DND-41 (cell line): ENCODE results near the gene KIF1A.

ENCODE experiments used
- ATAC-seq: fragments of 200-7000 bp; cut with Tn5 transposase; 3 replicates; pipeline ENCODE4 v1.9.1; 2021; ENCODE audit warnings: low read depth; ENCODE audit not compliant: insufficient read depth
- DNase-seq: peaks from one replicate; pipeline ENCODE4 v3.0.0-alpha.2; 2020
- H2AFZ ChIP-seq: 2 replicates; pipeline ENCODE4 v1.6.0; 2012; ENCODE audit warnings: low read depth, low read length
- H3K27ac ChIP-seq: 2 replicates; pipeline ENCODE4 v1.5.1; 2012; ENCODE audit warnings: low read length, inconsistent platforms
- H3K27me3 ChIP-seq: fragments of 200-600 bp; sonication (generic); 2 replicates; pipeline ENCODE4 v1.6.0; 2012; ENCODE audit warnings: low read length, mild to moderate bottlenecking, inconsistent platforms; ENCODE audit not compliant: insufficient read depth, poor library complexity
- H3K36me3 ChIP-seq: 2 replicates; pipeline ENCODE4 v1.5.1; 2012; ENCODE audit warnings: low read length, inconsistent platforms; ENCODE audit not compliant: insufficient read depth
- H3K4me1 ChIP-seq: 2 replicates; pipeline ENCODE4 v1.5.1; 2012; ENCODE audit warnings: mild to moderate bottlenecking, low read length; ENCODE audit not compliant: insufficient read depth
- H3K4me2 ChIP-seq: 2 replicates; pipeline ENCODE4 v1.6.0; 2012; ENCODE audit warnings: mild to moderate bottlenecking, moderate library complexity, low read length, inconsistent platforms; ENCODE audit not compliant: insufficient read depth
- H3K4me3 ChIP-seq, 2 experiments: fragments of 200-600 bp in 1 of 2; shearing (Covaris generic) in 1 of 2; 2 replicates each; pipeline ENCODE4 v1.5.1; 2012 to 2016; ENCODE audit warnings: inconsistent platforms in 2 of 2, low read length in 2 of 2, mild to moderate bottlenecking in 2 of 2, low read depth in 1 of 2, moderate library complexity in 1 of 2
- H3K79me2 ChIP-seq: 2 replicates; pipeline ENCODE4 v1.6.0; 2012; ENCODE audit warnings: low read length, inconsistent platforms; ENCODE audit not compliant: insufficient read depth
- H3K9ac ChIP-seq: 2 replicates; pipeline ENCODE4 v1.6.0; 2012; ENCODE audit warnings: low read depth, mild to moderate bottlenecking, inconsistent platforms, low read length, moderate library complexity
- H3K9me3 ChIP-seq: 2 replicates; pipeline ENCODE4 v1.5.1; 2012; ENCODE audit warnings: low read length, moderate library complexity, mild to moderate bottlenecking, inconsistent platforms; ENCODE audit not compliant: insufficient read depth, severe bottlenecking
- H4K20me1 ChIP-seq: 2 replicates; pipeline ENCODE4 v1.6.0; 2012; ENCODE audit warnings: low read length; ENCODE audit not compliant: insufficient read depth
- EZH2 ChIP-seq: IDR thresholded peaks from 3 replicates; pipeline ENCODE4 v1.6.1; 2012; ENCODE audit warnings: borderline replicate concordance, low read depth, mild to moderate bottlenecking, moderate library complexity, low read length, inconsistent platforms; ENCODE audit not compliant: severe bottlenecking
- TF ChIP-seq, protein P1 (sequence below): IDR thresholded peaks from 2 replicates; pipeline ENCODE4 v1.5.1; 2012; ENCODE audit warnings: borderline replicate concordance, low read length, moderate library complexity, mild to moderate bottlenecking; ENCODE audit not compliant: poor library complexity, severe bottlenecking; ENCODE audit errors: extremely low read depth

The KIF1A gene

GRCh38 chr2:240832921-240833494 is 13.0 kb upstream of the KIF1A start:
- ATAC-seq: no peak
- Histone ChIP-seq H3K27ac (no peak overlapping the region), H3K36me3 (no peaks in the 10 kb centered on the region), H2AFZ (no peak overlapping the region), H3K79me2 (no peaks in the 10 kb centered on the region), H4K20me1 (no peaks in the 10 kb centered on the region; the same call in 1 of the 2 replicates), H3K27me3 (peaks cover 4% of the 10 kb centered on the region), H3K9ac (no peak overlapping the region), H3K4me3 (no peak overlapping the region), H3K4me1 (no peaks in the 10 kb centered on the region), H3K4me2 (no peak overlapping the region), H3K9me3 (no peaks in the 10 kb centered on the region)
- DNase-seq: no peak
- TF ChIP-seq EZH2: no peak
- TF ChIP-seq, protein P1, sequence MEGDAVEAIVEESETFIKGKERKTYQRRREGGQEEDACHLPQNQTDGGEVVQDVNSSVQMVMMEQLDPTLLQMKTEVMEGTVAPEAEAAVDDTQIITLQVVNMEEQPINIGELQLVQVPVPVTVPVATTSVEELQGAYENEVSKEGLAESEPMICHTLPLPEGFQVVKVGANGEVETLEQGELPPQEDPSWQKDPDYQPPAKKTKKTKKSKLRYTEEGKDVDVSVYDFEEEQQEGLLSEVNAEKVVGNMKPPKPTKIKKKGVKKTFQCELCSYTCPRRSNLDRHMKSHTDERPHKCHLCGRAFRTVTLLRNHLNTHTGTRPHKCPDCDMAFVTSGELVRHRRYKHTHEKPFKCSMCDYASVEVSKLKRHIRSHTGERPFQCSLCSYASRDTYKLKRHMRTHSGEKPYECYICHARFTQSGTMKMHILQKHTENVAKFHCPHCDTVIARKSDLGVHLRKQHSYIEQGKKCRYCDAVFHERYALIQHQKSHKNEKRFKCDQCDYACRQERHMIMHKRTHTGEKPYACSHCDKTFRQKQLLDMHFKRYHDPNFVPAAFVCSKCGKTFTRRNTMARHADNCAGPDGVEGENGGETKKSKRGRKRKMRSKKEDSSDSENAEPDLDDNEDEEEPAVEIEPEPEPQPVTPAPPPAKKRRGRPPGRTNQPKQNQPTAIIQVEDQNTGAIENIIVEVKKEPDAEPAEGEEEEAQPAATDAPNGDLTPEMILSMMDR: no peak

- Histone ChIP-seq H3K9me3 (no peaks in the 10 kb centered on the region), H3K27me3 (no peaks in the 10 kb centered on the region), H2AFZ (no peak overlapping the region), H3K27ac (no peak overlapping the region), H3K4me1 (no peaks in the 10 kb centered on the region), H3K4me2 (no peak overlapping the region), H3K36me3 (no peaks in the 10 kb centered on the region), H4K20me1 (no peaks in the 10 kb centered on the region; the same call in 1 of the 2 replicates), H3K79me2 (no peaks in the 10 kb centered on the region), H3K9ac (no peak overlapping the region), H3K4me3 (no peak overlapping the region)
- DNase-seq (peak; percentile 12), ATAC-seq (no peak)
- TF ChIP-seq EZH2: no peak
- TF ChIP-seq, protein P1: no peak
Observed at GRCh38 chr2:240832205-240832727, 12.2 kb upstream of the KIF1A start.

DNA sequence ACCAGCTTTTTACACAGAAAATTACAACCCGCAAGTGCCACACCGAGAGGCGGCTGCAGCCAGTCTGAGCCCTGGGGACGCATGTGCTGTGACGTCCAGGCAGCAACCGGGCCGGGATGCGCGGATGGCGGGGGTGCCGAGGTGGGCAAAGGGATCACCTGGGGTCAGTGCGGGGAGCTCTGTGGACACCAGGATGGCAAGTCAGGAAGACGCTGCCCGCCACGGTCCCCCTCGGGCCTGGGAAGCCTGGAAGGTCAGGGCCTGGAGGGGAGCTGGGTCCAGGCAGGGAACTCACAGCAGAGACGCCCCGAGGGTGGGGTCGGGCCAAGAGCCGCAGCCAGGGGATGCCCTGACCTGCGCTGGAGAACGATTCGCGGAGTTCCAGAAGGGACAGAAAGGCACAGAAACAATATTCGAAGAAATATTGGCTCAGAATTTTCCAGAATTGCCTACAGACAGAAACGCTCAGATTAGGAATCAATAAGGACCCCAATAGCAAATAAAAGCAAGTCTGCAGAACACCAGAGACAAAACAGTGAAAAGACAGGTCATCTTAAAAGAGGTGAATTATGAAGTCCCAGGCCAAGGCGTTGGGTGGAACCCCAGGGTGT is 11.7 kb upstream of the KIF1A start:
- H4K20me1 ChIP-seq: no peaks in the 10 kb centered on the region
- no peak for DNase-seq
- no peak overlapping the region for H2AFZ ChIP-seq
- no peaks in the 10 kb centered on the region for H3K36me3 ChIP-seq
- no peaks in the 10 kb centered on the region for H3K27me3 ChIP-seq
- no peaks in the 10 kb centered on the region for H3K79me2 ChIP-seq
- TF ChIP-seq EZH2: no peak
- TF ChIP-seq, protein P1: no peak
- no peak overlapping the region for H3K4me2 ChIP-seq
- no peaks in the 10 kb centered on the region for H3K9me3 ChIP-seq
- no peak overlapping the region for H3K9ac ChIP-seq
- no peak for ATAC-seq
- H3K4me1 ChIP-seq: no peaks in the 10 kb centered on the region
- H3K4me3 ChIP-seq: no peak overlapping the region
- H3K27ac ChIP-seq: no peak overlapping the region

- H3K79me2 ChIP-seq: no peaks in the 10 kb centered on the region
- no peak overlapping the region for H2AFZ ChIP-seq
- no peaks in the 10 kb centered on the region for H3K36me3 ChIP-seq
- H3K4me2 ChIP-seq: no peak overlapping the region
- H3K9ac ChIP-seq: no peak overlapping the region
- H3K27me3 ChIP-seq: peaks cover 3% of the 10 kb centered on the region
- H4K20me1 ChIP-seq: no peaks in the 10 kb centered on the region
- DNase-seq (no peak), ATAC-seq (no peak)
- H3K4me3 ChIP-seq: no peak overlapping the region
- H3K4me1 ChIP-seq: no peaks in the 10 kb centered on the region
- no peaks in the 10 kb centered on the region for H3K9me3 ChIP-seq
- H3K27ac ChIP-seq: no peak overlapping the region
- TF ChIP-seq EZH2: no peak
- TF ChIP-seq, protein P1: no peak
Observed at GRCh38 chr2:240825476-240825875, 5.5 kb upstream of the KIF1A start.
